Type B pancreatic cell (in vitro differentiated cells): ENCODE data around the gene CCDC82. TPM values are rescaled to one million over a fixed set of nuclear protein-coding genes. Genes with fewer than 3 reads are reported as not detected.

Experiments
- DNase-seq: peaks from one replicate; pipeline ENCODE4 v3.0.0; 2021; ENCODE audit warnings: mixed read lengths; ENCODE audit not compliant: unreplicated experiment; ENCODE audit errors: extremely low spot score
- H3K27ac Mint-ChIP-seq: 2 replicates; pipeline ENCODE4 v1.8.0; 2021; ENCODE audit warnings: mild to moderate bottlenecking, mixed read lengths
- H3K27me3 Mint-ChIP-seq: 2 replicates; pipeline ENCODE4 v1.8.0; 2021; ENCODE audit warnings: mixed read lengths
- H3K36me3 Mint-ChIP-seq: 2 replicates; pipeline ENCODE4 v1.8.0; 2021; ENCODE audit warnings: mixed read lengths
- H3K4me1 Mint-ChIP-seq: one replicate; pipeline ENCODE4 v1.8.0; 2021; ENCODE audit warnings: mixed read lengths; ENCODE audit not compliant: unreplicated experiment
- H3K4me3 Mint-ChIP-seq: 2 replicates; pipeline ENCODE4 v1.8.0; 2021; ENCODE audit warnings: mild to moderate bottlenecking, mixed read lengths
- H3K9me3 Mint-ChIP-seq: 2 replicates; pipeline ENCODE4 v1.8.0; 2021; ENCODE audit warnings: mixed read lengths
- CTCF ChIP-seq: fragments of 200-600 bp; sonication (generic); conservative IDR thresholded peaks from 2 replicates; pipeline ENCODE4 v1.5.0; 2021; ENCODE audit warnings: antibody characterized with exemption, mild to moderate bottlenecking
- total RNA-seq: library from RNA; stranded (reverse); gene quantifications from 2 replicates; pipeline ENCODE4 v1.2.1, GENCODE V29; 2021; ENCODE audit warnings: low replicate concordance

CCDC82 gene
- total RNA-seq, 1 donor from 2014 or later, result 21.7 TPM

GRCh38 chr11:96358321-96358720 lies 31.4 kb downstream of the CCDC82 start:
- no peak overlapping the region for H3K27ac Mint-ChIP-seq
- no peak overlapping the region for H3K4me3 Mint-ChIP-seq
- H3K9me3 Mint-ChIP-seq, result no peaks in the 10 kb centered on the region
- no peak for TF ChIP-seq CTCF
- DNase-seq, result no peak
- H3K27me3 Mint-ChIP-seq, result no peaks in the 10 kb centered on the region
- peaks cover 38% of the 10 kb centered on the region for H3K36me3 Mint-ChIP-seq
- H3K4me1 Mint-ChIP-seq, result peaks cover 4% of the 10 kb centered on the region

DNA sequence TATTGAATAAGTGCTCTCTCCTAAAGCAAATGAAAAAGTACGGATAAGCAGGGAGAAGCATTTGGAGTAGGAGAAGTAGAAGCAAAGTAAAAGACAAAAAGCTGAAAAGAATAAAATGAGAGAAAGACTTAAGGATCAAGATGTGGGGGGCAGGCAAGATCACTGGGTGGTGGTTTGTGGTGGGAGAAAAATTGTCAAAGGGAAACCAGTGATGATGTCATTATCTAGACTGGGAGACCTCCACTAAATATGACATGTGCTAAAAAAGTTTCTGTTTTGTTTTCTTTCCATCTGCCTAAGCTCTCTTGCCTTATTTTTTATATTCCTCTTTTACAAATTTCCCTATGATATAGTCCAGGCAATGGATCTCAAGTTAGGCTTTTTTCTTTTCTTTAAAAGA lies 31.9 kb downstream of the CCDC82 start:
- no peak overlapping the region for H3K4me3 Mint-ChIP-seq
- DNase-seq, result no peak
- no peak for TF ChIP-seq CTCF
- H3K27ac Mint-ChIP-seq, result no peak overlapping the region
- peaks cover 4% of the 10 kb centered on the region for H3K4me1 Mint-ChIP-seq
- peaks cover 38% of the 10 kb centered on the region for H3K36me3 Mint-ChIP-seq
- no peaks in the 10 kb centered on the region for H3K9me3 Mint-ChIP-seq
- H3K27me3 Mint-ChIP-seq, result no peaks in the 10 kb centered on the region

DNA sequence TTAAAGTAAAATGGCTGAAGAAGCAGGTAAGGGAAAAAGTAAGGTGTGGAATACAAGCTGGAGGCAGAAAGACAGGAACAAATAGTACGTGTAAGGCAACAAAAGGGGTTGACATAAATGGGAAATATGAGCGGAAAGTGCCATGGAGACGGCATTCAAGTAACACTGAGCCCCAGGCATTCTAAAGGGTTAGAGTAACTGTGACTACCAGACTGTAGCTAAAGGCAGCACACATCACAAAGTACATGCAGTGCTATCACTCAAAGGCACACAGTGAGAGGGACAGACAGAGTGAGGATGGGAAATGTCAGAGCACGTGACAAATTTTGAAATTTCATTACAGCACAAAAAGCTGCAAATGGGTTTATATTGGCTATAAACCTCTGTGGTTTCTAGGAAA lies 32.9 kb downstream of the CCDC82 start:
- Mint-ChIP-seq H3K4me3 (no peak overlapping the region), H3K36me3 (peaks cover 34% of the 10 kb centered on the region), H3K27me3 (no peaks in the 10 kb centered on the region), H3K4me1 (peaks cover 4% of the 10 kb centered on the region), H3K9me3 (no peaks in the 10 kb centered on the region), H3K27ac (peak overlapping the region; percentile 4)
- no peak for TF ChIP-seq CTCF
- no peak for DNase-seq

DNA sequence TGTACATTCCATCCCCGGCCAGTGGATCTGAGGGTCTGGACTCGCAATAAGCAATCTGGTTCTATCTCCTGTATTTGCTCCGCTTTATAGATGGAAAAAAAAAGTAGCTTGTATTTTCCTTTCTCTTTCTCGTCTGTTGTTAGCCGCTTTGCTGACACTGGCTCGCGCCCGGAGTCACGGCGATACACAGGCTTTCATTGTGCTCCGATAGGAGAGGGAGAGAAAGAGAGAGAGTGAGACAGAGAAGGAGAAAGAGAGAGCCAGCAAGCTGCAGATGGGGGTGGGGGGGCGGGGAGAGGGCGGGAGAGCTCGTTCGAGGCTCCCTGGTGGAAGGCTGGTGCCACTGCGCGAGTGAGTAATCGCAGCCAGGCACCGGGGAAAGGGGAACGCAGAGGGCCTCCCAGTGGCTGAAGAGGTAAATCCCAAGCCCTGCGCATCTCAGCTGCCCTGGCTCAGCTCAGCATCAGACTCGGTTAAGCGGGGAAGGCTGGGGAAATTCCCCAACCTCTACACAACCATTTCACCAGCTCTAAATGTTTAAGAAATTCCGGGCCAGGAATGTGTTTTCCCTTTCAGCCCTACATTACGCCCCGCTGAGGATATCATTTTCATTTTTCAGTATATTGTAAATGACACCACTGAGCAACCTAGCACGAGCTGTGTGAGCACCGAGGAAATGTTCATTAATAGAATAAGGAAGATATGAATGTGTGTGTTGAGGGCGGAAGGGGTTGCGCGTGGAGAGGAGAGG lies 46.6 kb downstream of the CCDC82 start, which contains the start of gene MAML2:
Gene MAML2 (minus strand): TSS at position 235 of the 751 bp plus-strand sequence. CDS start 1,300 bp downstream, outside the sequence.
- Mint-ChIP-seq H3K36me3 (peaks cover 6% of the 10 kb centered on the region), H3K9me3 (no peaks in the 10 kb centered on the region), H3K27ac (peak within 1 kb of the TSS; percentile 86), H3K4me1 (peaks cover 38% of the 10 kb centered on the region), H3K4me3 (peak within 1 kb of the TSS; percentile 97), H3K27me3 (no peaks in the 10 kb centered on the region)
- peak; percentile 95 for TF ChIP-seq CTCF
- DNase-seq, result peak; percentile 88

DNA sequence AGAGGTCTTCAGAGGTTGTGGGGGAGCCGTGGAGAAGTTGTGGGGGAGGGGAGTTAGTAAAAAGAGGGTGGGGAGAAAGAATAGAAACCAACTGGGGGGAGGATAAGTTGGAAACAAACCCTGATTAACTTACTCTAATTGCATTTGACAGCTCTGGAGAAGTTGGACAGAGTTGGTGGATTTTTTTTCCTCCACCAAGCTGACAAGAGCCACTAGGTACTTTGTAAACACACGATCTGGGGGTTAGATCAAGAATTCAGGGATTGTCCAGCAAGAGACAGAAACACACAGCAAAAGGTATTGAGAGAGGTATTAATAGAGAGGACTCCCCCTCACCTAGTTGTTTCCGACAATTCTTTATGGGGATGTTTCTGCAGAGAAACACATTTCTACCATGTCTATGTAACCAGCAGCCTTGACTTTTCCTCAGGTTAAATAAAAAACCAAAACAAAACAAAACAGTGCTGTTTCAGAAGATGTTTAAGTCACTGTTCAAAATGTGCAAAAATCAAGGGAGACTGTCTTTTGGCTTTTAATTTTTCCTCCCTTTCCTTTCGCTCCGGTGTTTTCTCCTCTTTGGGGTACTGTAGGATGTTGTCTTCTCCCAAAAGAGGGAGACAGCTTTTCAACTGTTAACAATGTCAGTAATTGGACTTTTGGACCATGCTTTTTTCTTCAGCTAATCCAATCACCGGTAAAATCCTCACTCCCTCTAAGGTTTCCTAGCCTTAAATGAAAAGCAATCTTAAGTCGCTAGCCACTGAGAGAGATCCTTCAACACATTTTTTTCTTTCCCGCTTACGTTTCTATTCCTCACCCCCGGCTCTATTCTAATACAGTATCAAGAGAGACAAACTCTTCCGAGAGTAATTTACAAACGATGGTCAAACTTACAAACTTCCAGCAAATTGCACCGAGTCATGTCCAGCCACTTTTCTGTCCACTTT lies 47.4 kb downstream of the CCDC82 start:
- no peak for TF ChIP-seq CTCF
- peak overlapping the region; percentile 86 for H3K27ac Mint-ChIP-seq
- no peaks in the 10 kb centered on the region for H3K9me3 Mint-ChIP-seq
- peaks cover 47% of the 10 kb centered on the region for H3K4me1 Mint-ChIP-seq
- DNase-seq, result no peak
- H3K36me3 Mint-ChIP-seq, result peaks cover 6% of the 10 kb centered on the region
- no peaks in the 10 kb centered on the region for H3K27me3 Mint-ChIP-seq
- peak overlapping the region; percentile 97 for H3K4me3 Mint-ChIP-seq
